C4-2B (cell line): Measurements from ENCODE around the gene SLIRP.
A peak's percentile ranks its signal among the peaks of the same experiment; 100 is the strongest.

ENCODE experiments used
- H3K27ac ChIP-seq: fragments of 450-650 bp; 2 replicates; pipeline ENCODE4 v1.5.1; 2017
- CTCF ChIP-seq: fragments of 450-650 bp; conservative IDR thresholded peaks from 2 replicates; pipeline ENCODE4 v1.5.1; 2017; ENCODE audit warnings: mild to moderate bottlenecking
- ZFX ChIP-seq: fragments of 450-650 bp; IDR thresholded peaks from 2 replicates; pipeline ENCODE4 v1.6.1; 2017

Gene SLIRP

DNA sequence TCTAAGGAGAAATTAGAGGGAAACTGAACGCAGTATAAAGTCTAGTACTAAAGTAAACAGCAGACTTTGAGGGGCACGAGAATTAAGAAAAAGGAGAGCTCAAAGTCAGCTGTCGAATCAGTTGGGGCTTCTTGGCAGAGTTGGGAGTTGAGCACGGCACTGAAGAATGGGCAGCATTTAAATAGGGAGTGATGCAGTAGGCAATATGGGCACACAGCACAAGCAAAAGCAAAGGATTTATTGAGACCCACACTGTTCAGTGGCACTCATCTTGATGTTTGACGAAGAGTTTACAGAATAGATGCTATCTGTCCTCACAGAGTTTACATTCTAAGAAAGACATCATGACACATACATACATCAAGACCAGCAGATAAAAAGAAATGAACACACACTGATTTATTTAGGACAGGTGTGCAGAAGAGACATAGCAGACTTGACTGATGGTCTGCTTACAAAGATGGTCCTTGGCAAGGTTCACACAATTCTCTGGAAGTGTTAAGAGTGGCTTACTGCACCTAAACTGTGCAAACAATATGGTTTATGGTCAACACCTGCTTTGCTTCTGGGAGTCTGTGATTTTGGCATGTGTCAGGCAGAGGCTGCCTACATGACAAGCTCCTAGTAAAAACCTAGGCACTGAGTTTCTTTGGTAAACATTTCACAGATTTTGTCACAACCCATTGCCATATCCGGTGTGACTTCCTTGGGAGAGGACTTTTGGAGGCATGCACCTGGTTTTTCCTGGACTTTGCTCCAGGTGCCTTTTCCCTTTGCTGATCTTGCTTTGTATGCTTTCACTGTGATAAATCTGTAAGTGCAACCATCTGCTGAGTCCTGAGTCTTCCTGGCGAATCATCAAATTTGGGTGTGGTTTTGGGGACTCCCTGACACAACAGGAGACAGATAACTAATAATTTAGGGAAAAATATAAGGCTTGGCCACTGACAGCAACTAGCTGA lies 26.4 kb upstream of the SLIRP start:
- H3K27ac ChIP-seq, result peak overlapping the region; percentile 28; the same call in 1 of the 2 replicates
- TF ChIP-seq CTCF (no peak), ZFX (no peak)

DNA sequence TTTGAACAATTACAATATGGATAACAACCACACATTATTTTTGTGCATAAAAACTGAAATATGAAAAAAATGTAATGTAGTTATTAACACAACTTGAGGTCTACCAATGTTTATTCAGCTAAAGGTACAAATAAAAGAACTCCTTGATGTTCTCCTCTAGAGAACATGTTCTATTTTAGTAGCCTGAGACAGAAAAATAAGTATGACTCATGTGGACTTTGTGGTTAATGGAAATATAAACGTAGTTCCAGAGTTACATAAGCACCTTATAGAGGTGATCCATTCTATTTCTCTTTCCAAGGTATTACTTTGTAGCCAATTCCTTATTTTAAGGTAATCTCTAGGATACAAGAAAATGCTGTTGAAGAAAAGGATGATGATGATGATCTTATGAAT lies 25.7 kb upstream of the SLIRP start:
- no peak for TF ChIP-seq ZFX
- TF ChIP-seq CTCF, result no peak
- H3K27ac ChIP-seq, result no peak overlapping the region; the same call in 1 of the 2 replicates

- H3K27ac ChIP-seq, result no peak overlapping the region
- TF ChIP-seq CTCF (no peak), ZFX (no peak)
Measured at GRCh38 chr14:77691259-77691658, 16.6 kb upstream of the SLIRP start.

DNA sequence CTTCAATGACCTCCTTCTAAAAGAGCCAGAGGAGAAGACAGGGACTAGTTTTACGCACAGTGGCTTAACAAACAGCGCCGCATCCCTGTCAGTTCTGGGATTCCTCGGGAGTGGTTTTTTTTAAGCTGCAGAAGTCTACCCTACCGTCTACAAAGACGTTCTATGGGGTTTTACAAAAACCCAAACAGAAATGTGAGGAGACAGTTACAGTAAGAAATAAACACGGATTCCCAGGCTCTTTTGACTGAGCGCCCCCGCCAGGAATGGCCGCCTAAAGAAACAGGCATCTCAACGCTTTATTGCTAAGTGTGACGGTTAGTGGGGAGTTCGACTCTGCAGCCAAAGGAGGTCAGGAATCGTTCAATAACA lies 564 bp upstream of the SLIRP start:
- H3K27ac ChIP-seq, result peak overlapping the region; percentile 84
- no peak for TF ChIP-seq ZFX
- peak; percentile 77 for TF ChIP-seq CTCF

- TF ChIP-seq CTCF, result no peak
- no peak for TF ChIP-seq ZFX
Measured at GRCh38 chr14:77708749-77709148, 846 bp downstream of the SLIRP start.

GRCh38 chr14:77709412-77709811 lies 1.5 kb downstream of the SLIRP start:
- no peak for TF ChIP-seq ZFX
- TF ChIP-seq CTCF, result no peak
- no peak overlapping the region for H3K27ac ChIP-seq

More at GRCh38 chr14:77708749-77709148, 846 bp downstream of the SLIRP start:
- H3K27ac ChIP-seq, result peak overlapping the region; percentile 84; the same call in 1 of the 2 replicates

- H3K27ac ChIP-seq, result no peak overlapping the region
- TF ChIP-seq ZFX (no peak), CTCF (no peak)
Measured at GRCh38 chr14:77710364-77710763, 2.5 kb downstream of the SLIRP start.
